ENCODE measurements around the gene HS2ST1. TPM values are rescaled to one million over a fixed set of nuclear protein-coding genes. Genes with fewer than 3 reads are reported as not detected.
A peak's percentile ranks its signal among the peaks of the same experiment; 100 is the strongest.
"Not testable (repeated sequence)": the region's sequence is repeated elsewhere in the genome, so short reads cannot be mapped to it uniquely, and the experiment has no call there.

The HS2ST1 gene
- total RNA-seq (2014; rRNA removed; shearing (Covaris generic)) = 39.4 and 45.0 TPM in 2 replicates

GRCh38 chr1:86914601-86914997 is at the start of gene HS2ST1:
Gene HS2ST1 (plus strand): TSS chr1:86914635.
- H3K27ac ChIP-seq = peak within 1 kb of the TSS; percentile 96
- H3K4me3 ChIP-seq = peak within 1 kb of the TSS; percentile 96
- H3K9me3 ChIP-seq (replicated peaks) = no peaks in the 10 kb centered on the region
- DNase-seq = no peak
- peaks cover 4% of the 10 kb centered on the region; the same call in 1 of the 2 replicates for H3K36me3 ChIP-seq
- H3K27me3 ChIP-seq = no peaks in the 10 kb centered on the region
- H3K4me1 ChIP-seq = no peaks in the 10 kb centered on the region; the same call in 1 of the 2 replicates

GRCh38 chr1:86865973-86866637 is 48.3 kb upstream of the HS2ST1 start:
- Histone ChIP-seq H3K36me3 (peaks cover 7% of the 10 kb centered on the region), H3K4me3 (no peak overlapping the region), H3K27ac (no peak overlapping the region), H3K9me3 (replicated peaks) (no peaks in the 10 kb centered on the region), H3K27me3 (no peaks in the 10 kb centered on the region), H3K4me1 (no peaks in the 10 kb centered on the region)
- no peak for DNase-seq

- no peak for DNase-seq
- H3K27me3 ChIP-seq = no peaks in the 10 kb centered on the region
- H3K4me3 ChIP-seq = no peak overlapping the region
- H3K4me1 ChIP-seq = no peaks in the 10 kb centered on the region
- no peak overlapping the region for H3K27ac ChIP-seq
- H3K36me3 ChIP-seq = peaks cover 7% of the 10 kb centered on the region
- no peaks in the 10 kb centered on the region for H3K9me3 ChIP-seq (replicated peaks)
Measured at GRCh38 chr1:86866665-86867064, 47.8 kb upstream of the HS2ST1 start.

GRCh38 chr1:86867278-86867677 is 47.2 kb upstream of the HS2ST1 start:
- not testable (repeated sequence) for DNase-seq; H3K36me3 ChIP-seq; H3K4me3 ChIP-seq; H3K9me3 ChIP-seq (replicated peaks); H3K27ac ChIP-seq; H3K4me1 ChIP-seq; H3K27me3 ChIP-seq

DNA sequence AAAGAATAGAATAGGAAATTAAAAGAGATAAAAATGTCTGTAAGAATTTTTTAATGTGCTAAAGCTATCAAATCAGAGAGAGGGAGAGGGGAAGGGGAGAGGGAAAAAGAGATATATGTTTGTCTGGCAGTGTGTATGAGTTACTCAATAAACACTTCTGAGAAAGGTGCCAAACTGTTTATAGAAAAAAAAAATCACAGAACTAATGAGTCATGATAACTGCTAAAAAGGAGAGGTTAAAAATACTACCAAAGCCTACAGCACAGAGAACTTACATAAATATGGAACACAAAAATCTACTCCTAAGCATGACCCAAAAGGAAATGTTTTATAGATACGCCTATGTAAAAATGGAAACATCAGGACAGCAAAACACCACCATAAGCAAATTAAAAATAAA is 46.0 kb upstream of the HS2ST1 start:
- peaks cover 7% of the 10 kb centered on the region; the same call in 1 of the 2 replicates for H3K36me3 ChIP-seq
- no peak for DNase-seq

GRCh38 chr1:86871001-86871400 is 43.4 kb upstream of the HS2ST1 start:
- Histone ChIP-seq H3K4me1 (no peaks in the 10 kb centered on the region), H3K27me3 (no peaks in the 10 kb centered on the region), H3K4me3 (no peak overlapping the region), H3K36me3 (peaks cover 13% of the 10 kb centered on the region; the same call in 1 of the 2 replicates), H3K9me3 (replicated peaks) (no peaks in the 10 kb centered on the region), H3K27ac (no peak overlapping the region)
- DNase-seq = no peak

More for the DNA sequence above, 46.0 kb upstream of the HS2ST1 start:
- H3K27me3 ChIP-seq = no peaks in the 10 kb centered on the region
- H3K9me3 ChIP-seq (replicated peaks) = no peaks in the 10 kb centered on the region
- H3K4me1 ChIP-seq = no peaks in the 10 kb centered on the region
- H3K4me3 ChIP-seq = no peak overlapping the region
- H3K27ac ChIP-seq = no peak overlapping the region

DNA sequence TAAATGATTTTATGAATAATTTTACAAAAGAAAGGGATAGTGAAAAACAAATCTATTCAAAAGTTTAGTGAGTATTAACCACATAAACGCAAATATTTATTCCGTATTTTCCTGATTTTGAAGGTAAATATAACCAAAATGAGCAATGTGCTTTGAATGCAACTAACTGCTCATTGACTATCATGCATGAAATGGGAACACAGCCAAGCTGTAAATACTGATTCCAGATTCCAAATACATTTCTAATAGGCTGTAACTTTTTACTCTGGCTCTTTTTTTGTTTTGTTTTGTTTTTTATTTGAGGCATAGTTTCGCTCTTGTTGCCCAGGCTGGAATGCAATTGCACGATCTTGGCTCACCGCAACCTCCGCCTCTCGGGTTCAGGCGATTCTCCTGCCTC is 42.3 kb upstream of the HS2ST1 start:
- Histone ChIP-seq H3K4me1 (no peaks in the 10 kb centered on the region), H3K9me3 (replicated peaks) (no peaks in the 10 kb centered on the region), H3K27ac (no peak overlapping the region), H3K27me3 (no peaks in the 10 kb centered on the region), H3K4me3 (no peak overlapping the region), H3K36me3 (peaks cover 12% of the 10 kb centered on the region; the same call in 1 of the 2 replicates)
- DNase-seq = no peak

GRCh38 chr1:86875722-86876121 is 38.7 kb upstream of the HS2ST1 start:
- H3K27me3 ChIP-seq = no peaks in the 10 kb centered on the region
- H3K4me1 ChIP-seq = no peaks in the 10 kb centered on the region
- H3K27ac ChIP-seq = no peak overlapping the region
- no peaks in the 10 kb centered on the region for H3K9me3 ChIP-seq (replicated peaks)
- no peak overlapping the region for H3K4me3 ChIP-seq
- no peak for DNase-seq
- peaks cover 20% of the 10 kb centered on the region for H3K36me3 ChIP-seq

DNA sequence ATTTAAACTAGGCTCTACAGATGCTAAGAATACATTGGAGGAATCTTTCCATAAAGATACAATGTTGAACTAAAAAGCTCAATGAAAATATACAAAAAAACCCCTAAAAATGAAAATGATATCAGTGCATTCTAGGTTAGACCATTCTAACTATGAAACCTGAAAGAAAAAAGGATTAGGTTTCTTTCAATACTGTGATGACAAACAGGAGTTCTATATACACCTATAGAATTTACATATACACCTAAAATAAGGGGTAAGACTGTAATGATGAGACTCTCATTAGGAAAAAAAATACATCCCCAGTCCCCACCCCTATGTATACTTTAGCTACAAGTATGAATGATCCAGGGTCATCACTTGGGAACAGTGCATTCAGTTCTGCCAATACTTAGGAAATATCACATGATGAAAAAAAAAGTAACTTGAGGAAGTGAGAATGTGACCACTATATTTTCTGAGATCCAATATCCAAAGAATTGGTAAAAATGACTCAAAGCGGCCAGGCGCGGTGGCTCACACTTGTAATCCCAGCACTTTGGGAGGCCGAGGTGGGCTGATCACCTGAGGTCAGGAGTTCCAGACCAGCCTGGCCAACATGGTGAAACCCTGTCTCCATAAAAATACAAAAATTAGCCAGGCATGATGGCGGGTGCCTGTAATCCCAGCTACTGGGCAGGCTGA is 26.8 kb upstream of the HS2ST1 start:
- H3K4me3 ChIP-seq = no peak overlapping the region
- no peaks in the 10 kb centered on the region for H3K27me3 ChIP-seq
- no peaks in the 10 kb centered on the region for H3K9me3 ChIP-seq (replicated peaks)
- no peak overlapping the region for H3K27ac ChIP-seq
- peaks cover 5% of the 10 kb centered on the region; the same call in 1 of the 2 replicates for H3K4me1 ChIP-seq
- no peak for DNase-seq
- peaks cover 24% of the 10 kb centered on the region for H3K36me3 ChIP-seq

DNA sequence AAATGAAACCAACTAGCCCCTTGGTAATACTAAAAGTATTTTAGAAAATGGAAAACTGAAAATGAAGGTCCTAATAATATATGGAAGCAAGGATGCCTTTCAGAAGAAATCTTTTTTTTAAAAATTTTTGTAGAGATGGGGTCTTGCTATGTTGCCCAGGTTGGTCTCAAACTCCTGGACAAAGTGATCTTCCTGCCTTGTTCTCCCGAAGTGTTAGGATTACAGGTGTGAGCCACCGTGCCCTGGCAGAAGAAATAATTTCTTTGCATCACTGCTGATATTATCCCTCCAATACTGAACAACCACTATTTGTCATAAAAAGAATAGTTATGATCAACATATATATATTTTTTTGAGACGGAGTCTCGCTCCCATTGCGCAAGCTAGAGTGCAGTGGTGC is 26.1 kb upstream of the HS2ST1 start:
- Histone ChIP-seq H3K4me3 (no peak overlapping the region), H3K27me3 (no peaks in the 10 kb centered on the region), H3K36me3 (peaks cover 24% of the 10 kb centered on the region), H3K27ac (no peak overlapping the region), H3K4me1 (peaks cover 5% of the 10 kb centered on the region; the same call in 1 of the 2 replicates), H3K9me3 (replicated peaks) (no peaks in the 10 kb centered on the region)
- no peak for DNase-seq

GRCh38 chr1:86899401-86899800 is 15.0 kb upstream of the HS2ST1 start:
- not testable (repeated sequence) for H3K4me1 ChIP-seq; H3K27ac ChIP-seq; H3K4me3 ChIP-seq; H3K27me3 ChIP-seq; DNase-seq; H3K9me3 ChIP-seq (replicated peaks)
- H3K36me3 ChIP-seq = peaks cover 53% of the 10 kb centered on the region

GRCh38 chr1:86905875-86906274 is 8.6 kb upstream of the HS2ST1 start:
- DNase-seq = no peak
- Histone ChIP-seq H3K4me3 (no peak overlapping the region), H3K36me3 (peaks cover 48% of the 10 kb centered on the region), H3K4me1 (no peaks in the 10 kb centered on the region), H3K27me3 (no peaks in the 10 kb centered on the region), H3K27ac (no peak overlapping the region), H3K9me3 (replicated peaks) (no peaks in the 10 kb centered on the region; the same call in 1 of the 2 replicates)

DNA sequence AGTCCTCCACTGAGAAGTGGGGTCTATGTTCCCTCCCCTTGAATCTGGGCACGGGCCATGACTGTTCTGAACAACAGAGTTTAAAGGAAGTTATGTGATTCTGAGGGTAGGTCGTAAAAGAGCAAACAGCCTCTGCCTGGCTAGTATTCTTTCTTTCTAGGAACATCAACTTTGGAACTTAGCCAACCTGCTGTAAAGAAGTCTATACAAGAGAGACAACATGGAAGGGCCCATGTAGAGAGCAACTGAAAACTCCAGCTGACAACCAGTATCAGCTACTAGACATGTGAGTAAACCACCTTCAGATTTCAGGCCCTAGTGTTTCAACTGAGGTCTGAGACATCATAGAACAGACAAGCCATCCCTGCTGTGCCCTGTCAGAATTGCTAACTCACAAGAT is 8.0 kb upstream of the HS2ST1 start:
- H3K4me3 ChIP-seq = no peak overlapping the region
- DNase-seq = no peak
- no peak overlapping the region for H3K27ac ChIP-seq
- peaks cover 42% of the 10 kb centered on the region for H3K36me3 ChIP-seq
- H3K9me3 ChIP-seq (replicated peaks) = no peaks in the 10 kb centered on the region; the same call in 1 of the 2 replicates
- H3K27me3 ChIP-seq = no peaks in the 10 kb centered on the region
- H3K4me1 ChIP-seq = no peaks in the 10 kb centered on the region

- H3K4me3 ChIP-seq = peak overlapping the region; percentile 76
- H3K36me3 ChIP-seq = peaks cover 15% of the 10 kb centered on the region
- no peaks in the 10 kb centered on the region for H3K9me3 ChIP-seq (replicated peaks)
- H3K27me3 ChIP-seq = no peaks in the 10 kb centered on the region
- no peak overlapping the region for H3K27ac ChIP-seq
- no peak for DNase-seq
- no peaks in the 10 kb centered on the region; the same call in 1 of the 2 replicates for H3K4me1 ChIP-seq
Measured at GRCh38 chr1:86912281-86912900, 2.0 kb upstream of the HS2ST1 start.

GRCh38 chr1:86913399-86913895 is 988 bp upstream of the HS2ST1 start:
- peak overlapping the region; percentile 96 for H3K27ac ChIP-seq
- no peaks in the 10 kb centered on the region for H3K9me3 ChIP-seq (replicated peaks)
- no peaks in the 10 kb centered on the region; the same call in 1 of the 2 replicates for H3K4me1 ChIP-seq
- H3K4me3 ChIP-seq = peak overlapping the region; percentile 76
- no peaks in the 10 kb centered on the region for H3K27me3 ChIP-seq
- H3K36me3 ChIP-seq = peaks cover 11% of the 10 kb centered on the region
- DNase-seq = peak; percentile 11 to 49
